GM21528 (cell line): ENCODE results near the gene GJA3.
A peak's percentile ranks its signal among the peaks of the same experiment; 100 is the strongest.

Experiments
- ATAC-seq: cut with Tn5 transposase; IDR thresholded peaks from one replicate; pipeline ENCODE4 v1.9.1; 2021; ENCODE audit warnings: mild to moderate bottlenecking, moderate library complexity; ENCODE audit not compliant: unreplicated experiment, low FRiP score

Gene GJA3

GRCh38 chr13:20160306-20161274, at the start of gene GJA3:
GJA3 (minus strand) TSS chr13:20161052; CDS start chr13:20143288, 17,764 bp downstream.
- peak; percentile 61 for ATAC-seq

GRCh38 chr13:20209948-20210347, 49.1 kb upstream of the GJA3 start:
- ATAC-seq: no peak

DNA sequence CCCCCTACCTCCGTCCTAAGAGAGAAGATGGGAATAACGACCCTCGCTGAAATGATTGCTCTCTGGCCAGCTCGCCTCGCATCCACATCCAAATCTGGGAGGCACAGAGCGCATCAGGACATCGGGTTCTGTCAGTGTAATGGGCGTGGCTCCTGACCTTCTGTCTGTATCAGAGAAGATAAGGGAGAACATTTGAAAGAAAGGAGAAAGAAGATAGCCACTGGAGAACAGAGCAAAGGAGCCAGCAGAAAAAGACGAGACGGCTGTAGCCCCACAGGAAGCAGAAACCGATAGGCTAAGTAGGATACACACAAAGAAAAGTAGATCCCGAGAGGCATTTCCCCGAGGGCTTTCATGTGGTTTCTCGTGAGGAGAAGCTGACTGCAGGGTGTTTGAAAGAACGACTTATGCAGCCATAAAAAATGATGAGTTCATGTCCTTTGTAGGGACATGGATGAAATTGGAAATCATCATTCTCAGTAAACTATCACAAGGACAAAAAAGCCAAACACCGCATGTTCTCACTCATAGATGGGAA, 45.9 kb upstream of the GJA3 start:
- no peak for ATAC-seq

- ATAC-seq: no peak
Measured at GRCh38 chr13:20206065-20206697, 45.3 kb upstream of the GJA3 start.

DNA sequence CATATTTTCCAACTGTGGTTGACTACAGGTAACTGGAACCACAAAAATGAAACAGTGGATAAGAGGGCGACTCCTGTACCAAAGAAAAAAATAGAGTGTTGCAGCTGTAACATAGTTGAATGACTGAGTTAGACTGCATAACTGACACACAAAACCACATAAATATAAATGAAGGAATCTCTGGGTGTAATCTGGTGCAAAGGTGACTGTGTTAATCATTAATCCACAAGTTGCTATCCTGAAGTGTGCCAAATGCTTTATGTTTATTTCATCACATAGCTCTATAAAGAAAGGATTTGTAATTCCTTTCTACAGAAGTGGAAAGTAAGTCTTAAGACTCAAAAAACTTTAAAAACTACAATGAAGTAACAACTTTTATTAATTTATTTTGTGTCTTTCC, 37.9 kb upstream of the GJA3 start:
- no peak for ATAC-seq

DNA sequence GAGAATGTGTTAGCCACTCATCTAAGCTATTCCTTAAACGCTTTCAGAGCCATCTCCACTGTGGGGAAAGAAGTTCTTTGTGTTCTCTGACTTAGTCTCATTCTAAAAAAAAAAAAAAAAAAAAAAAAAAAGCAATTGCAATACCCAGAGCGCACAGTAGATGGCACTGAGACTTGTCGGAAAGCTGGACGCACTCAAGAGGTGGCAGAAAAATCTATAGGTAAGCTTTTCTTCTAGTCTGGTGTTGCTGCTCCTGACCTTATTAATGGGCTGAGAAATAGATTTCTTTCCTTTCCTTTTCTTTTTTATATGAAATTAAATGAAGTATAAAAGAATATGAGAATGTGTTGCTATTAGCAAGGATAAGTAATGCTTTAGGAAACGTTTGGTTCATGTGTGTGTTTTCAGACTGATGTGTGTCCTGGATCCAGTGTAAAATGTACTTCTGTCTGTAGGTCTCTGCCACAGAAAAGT, 36.5 kb upstream of the GJA3 start:
- ATAC-seq: no peak

GRCh38 chr13:20195801-20196200, 34.9 kb upstream of the GJA3 start:
- no peak for ATAC-seq

GRCh38 chr13:20193907-20194631, 33.2 kb upstream of the GJA3 start:
- ATAC-seq: no peak

DNA sequence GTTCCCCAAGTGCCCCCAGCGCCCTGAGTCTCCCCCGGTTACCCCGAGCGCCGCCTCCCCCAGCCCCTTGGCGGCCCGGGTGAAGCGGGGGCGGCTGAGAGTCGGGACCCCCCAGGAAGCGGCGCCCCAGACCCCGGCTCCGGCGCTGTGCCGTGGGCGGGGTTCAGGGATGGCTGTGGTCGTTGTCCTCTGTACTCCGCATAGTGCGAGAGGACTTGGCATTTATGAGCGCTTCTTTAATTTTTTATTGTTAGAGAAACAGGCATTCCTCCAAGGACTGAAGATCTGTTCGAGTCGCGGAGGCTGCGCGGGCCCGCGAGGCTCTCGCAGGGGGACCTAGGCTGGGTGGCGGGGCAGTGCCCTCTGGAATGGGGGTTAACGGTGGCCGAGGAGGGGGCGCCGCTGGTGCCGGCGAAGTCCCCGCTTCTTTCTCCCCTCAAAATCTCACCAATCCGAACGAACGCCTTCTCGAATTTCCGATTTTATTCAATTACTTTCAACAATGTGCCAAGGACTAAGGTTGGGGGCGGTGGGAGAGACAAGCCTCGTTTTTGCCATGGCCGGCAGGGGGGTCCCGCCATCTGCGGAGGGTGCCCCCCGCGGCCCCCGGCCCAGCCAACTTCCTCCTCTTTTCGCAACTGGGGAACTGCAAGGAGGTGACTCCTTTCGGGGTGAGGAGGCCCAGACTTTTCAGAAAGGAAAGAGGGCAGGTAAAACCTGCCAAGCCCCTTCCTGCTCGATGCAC, 32.5 kb upstream of the GJA3 start:
- no peak for ATAC-seq

DNA sequence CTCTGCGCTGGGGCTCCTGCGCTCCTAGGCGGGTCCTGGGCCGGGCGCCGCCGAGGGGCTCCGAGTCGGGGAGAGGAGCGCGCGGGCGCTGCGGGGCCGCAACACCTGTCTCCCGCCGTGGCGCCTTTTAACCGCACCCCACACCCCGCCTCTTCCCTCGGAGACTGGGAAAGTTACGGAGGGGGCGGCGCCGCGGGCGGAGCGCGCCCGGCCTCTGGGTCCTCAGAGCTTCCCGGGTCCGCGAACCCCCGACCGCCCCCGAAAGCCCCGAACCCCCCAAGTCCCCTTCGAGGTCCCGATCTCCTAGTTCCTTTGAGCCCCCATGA, 31.9 kb upstream of the GJA3 start, which contains the start of gene GJB2:
Gene GJB2, minus strand, starts transcription at position 103 of the 326 bp plus-strand sequence. CDS start 3,357 bp downstream, outside the sequence.
- ATAC-seq: no peak

GRCh38 chr13:20192158-20192835, 31.4 kb upstream of the GJA3 start:
- ATAC-seq: no peak

DNA sequence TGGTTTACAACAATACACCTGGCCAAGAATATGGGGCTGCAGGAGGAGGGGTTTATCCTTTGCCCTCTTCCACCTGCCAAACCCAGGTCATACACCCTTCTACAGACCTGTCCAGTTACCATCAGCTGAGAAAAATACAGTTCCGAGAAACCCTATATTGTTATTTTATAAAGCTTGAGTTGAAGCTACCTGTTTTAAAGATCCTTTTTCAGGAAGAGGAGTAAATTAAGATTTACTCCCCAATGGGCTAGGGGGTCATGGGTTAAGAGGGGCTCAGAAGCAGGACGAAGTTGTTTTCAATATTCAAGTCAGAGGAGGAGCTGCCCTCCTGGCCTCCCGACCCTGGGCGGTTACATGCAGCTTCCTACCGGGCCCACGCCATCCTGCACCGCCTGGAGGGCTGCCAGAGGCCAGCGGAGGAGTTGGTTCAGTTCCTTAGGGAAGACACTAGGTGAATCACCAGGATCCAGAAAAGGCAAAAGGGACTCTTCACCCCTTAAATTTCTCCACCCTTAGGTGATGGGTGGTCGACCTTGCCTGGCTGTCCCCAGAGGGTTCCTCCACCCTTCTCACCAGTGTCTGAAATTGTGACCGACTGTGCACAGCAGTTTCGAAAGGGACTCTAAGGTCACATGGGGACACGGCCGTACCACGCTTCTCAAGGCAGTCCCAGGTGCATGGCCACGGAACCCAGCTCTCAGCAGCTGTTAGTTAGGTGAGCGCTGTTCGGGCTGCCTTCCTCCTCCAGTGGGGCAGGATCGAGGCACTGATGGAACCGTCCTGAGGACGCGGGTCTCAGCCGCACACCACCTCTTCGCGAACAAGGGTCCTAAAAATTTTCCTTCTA, 30.7 kb upstream of the GJA3 start:
- no peak for ATAC-seq

DNA sequence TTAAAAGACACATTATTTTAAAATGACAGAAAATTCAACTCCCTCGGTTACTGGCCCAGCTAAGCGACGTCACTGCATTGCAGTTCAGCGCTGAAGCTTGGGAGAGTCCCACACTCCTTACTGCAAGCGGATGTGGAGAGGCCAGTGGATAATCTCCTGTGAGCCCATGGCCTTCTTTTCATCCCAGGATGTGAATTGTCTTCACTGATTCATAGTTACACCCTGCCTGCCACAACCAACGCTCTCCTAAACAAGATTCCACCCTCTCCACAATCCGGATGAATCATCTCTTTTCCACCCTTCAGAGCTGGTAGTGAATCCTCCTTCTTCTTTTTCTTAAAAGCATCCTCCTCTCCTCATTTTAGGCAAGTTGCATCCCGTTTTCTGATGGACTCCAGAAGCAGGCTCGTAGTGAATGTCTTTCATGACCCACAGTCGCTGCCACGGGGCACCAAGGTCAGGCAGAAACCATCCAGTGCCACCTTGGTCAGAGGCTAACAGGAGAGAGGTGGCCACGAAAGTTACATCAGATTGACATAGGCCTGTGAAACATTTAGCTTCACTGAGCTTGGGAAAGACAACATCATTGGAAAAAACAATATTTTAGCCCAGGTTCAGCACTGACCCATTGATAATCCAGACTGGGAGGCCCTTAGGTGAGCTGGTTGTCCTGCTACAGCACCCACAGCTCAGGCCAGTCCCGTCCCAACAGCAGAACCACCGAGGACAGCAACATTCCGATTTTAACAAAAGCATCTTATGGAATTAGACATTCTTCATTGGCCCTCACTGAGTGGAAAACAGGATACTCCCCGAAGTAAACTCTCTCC, 29.8 kb upstream of the GJA3 start:
- no peak for ATAC-seq

- no peak for ATAC-seq
Measured at GRCh38 chr13:20190076-20190475, 29.2 kb upstream of the GJA3 start.

DNA sequence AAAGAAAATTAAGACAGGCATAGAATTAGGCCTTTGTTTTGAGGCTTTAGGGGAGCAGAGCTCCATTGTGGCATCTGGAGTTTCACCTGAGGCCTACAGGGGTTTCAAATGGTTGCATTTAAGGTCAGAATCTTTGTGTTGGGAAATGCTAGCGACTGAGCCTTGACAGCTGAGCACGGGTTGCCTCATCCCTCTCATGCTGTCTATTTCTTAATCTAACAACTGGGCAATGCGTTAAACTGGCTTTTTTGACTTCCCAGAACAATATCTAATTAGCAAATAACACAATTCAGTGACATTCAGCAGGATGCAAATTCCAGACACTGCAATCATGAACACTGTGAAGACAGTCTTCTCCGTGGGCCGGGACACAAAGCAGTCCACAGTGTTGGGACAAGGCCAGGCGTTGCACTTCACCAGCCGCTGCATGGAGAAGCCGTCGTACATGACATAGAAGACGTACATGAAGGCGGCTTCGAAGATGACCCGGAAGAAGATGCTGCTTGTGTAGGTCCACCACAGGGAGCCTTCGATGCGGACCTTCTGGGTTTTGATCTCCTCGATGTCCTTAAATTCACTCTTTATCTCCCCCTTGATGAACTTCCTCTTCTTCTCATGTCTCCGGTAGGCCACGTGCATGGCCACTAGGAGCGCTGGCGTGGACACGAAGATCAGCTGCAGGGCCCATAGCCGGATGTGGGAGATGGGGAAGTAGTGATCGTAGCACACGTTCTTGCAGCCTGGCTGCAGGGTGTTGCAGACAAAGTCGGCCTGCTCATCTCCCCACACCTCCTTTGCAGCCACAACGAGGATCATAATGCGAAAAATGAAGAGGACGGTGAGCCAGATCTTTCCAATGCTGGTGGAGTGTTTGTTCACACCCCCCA, 28.1 kb upstream of the GJA3 start:
- no peak for ATAC-seq

- no peak for ATAC-seq
Measured at GRCh38 chr13:20186771-20187170, 25.9 kb upstream of the GJA3 start.
